H1 (cell line): ENCODE measurements around the gene MPND. TPM values are rescaled to one million over a fixed set of nuclear protein-coding genes. Genes with fewer than 3 reads are reported as not detected.

Experiments used
- CTCF ChIA-PET: fragments of 300-600 bp; sonication (Branson Sonifier 250); formaldehyde crosslinking; loops from one replicate; lab custom pipeline; 2021; ENCODE audit not compliant: partially characterized antibody; lab: Charles Lee
- POLR2A ChIA-PET: fragments of 300-600 bp; sonication (Branson Sonifier 250); formaldehyde crosslinking; loops from one replicate; lab custom pipeline; 2021; ENCODE audit warnings: inconsistent platforms; ENCODE audit not compliant: partially characterized antibody; lab: Charles Lee
- DNase-seq, 2 experiments: peaks; one replicate each; pipeline versions ENCODE4 v3.0.0 to v3.0.0-alpha.2; 2010 to 2022; ENCODE audit warnings: low spot score in 2 of 2, low read depth in 1 of 2, mixed read lengths in 1 of 2
- FAIRE-seq: peaks from 2 replicates; lab custom pipeline; 2011; peaks lifted over from hg19 to GRCh38; lab: Jason Lieb, UNC
- H2AFZ ChIP-seq: 2 replicates; pipeline ENCODE4 v1.8.1; 2012; ENCODE audit warnings: low read length, inconsistent platforms
- H2AK5ac ChIP-seq: 2 replicates; pipeline ENCODE4 v1.6.1; 2013; ENCODE audit warnings: low read depth, low read length
- H2BK120ac ChIP-seq: replicated peaks from 2 replicates; pipeline ENCODE3; 2013; ENCODE audit warnings: low read depth, low read length, inconsistent platforms
- H2BK12ac ChIP-seq: 2 replicates; pipeline ENCODE4 v1.6.1; 2013; ENCODE audit warnings: low read depth, low read length
- H2BK15ac ChIP-seq: 2 replicates; pipeline ENCODE4 v1.6.1; 2013; ENCODE audit warnings: low read length
- H2BK20ac ChIP-seq: 2 replicates; pipeline ENCODE4 v1.6.1; 2013; ENCODE audit warnings: low read length
- H2BK5ac ChIP-seq: 2 replicates; pipeline ENCODE4 v1.6.1; 2013; ENCODE audit warnings: low read depth, low read length
- H3K14ac ChIP-seq: 2 replicates; pipeline ENCODE4 v1.6.1; 2013; ENCODE audit warnings: inconsistent platforms; ENCODE audit not compliant: insufficient read length
- H3K18ac ChIP-seq: 2 replicates; pipeline ENCODE4 v1.6.1; 2013; ENCODE audit warnings: low read length; ENCODE audit errors: extremely low read depth
- H3K23ac ChIP-seq: 2 replicates; pipeline ENCODE4 v1.6.1; 2013; ENCODE audit warnings: inconsistent platforms; ENCODE audit not compliant: insufficient read length
- H3K23me2 ChIP-seq: 2 replicates; pipeline ENCODE4 v1.6.1; 2013; ENCODE audit warnings: low read depth, low read length
- H3K27ac ChIP-seq: 2 replicates; pipeline ENCODE4 v1.6.1; 2011; ENCODE audit warnings: low read depth, low read length, inconsistent platforms
- H3K27me3 ChIP-seq, 4 experiments: replicated peaks in 1 of 4; 1 replicate in 1 of 4; 2 replicates in 3 of 4; pipeline versions ENCODE4 v1.6.1 to v1.8.1; 2011 to 2013; ENCODE audit warnings: low read length in 3 of 4, mild to moderate bottlenecking in 3 of 4, inconsistent platforms in 2 of 4, mixed read lengths in 2 of 4, moderate library complexity in 1 of 4; ENCODE audit not compliant: control insufficient read depth in 3 of 4, insufficient read depth in 3 of 4; ENCODE audit errors: extremely low read depth in 1 of 4
- H3K36me3 ChIP-seq, 4 experiments: 2 replicates each; pipeline versions ENCODE4 v1.6.1 to v1.8.1; 2011 to 2013; ENCODE audit warnings: mild to moderate bottlenecking in 4 of 4, low read length in 3 of 4, moderate library complexity in 2 of 4, control low read depth in 1 of 4, inconsistent platforms in 1 of 4; ENCODE audit not compliant: insufficient read depth in 4 of 4, control insufficient read depth in 2 of 4
- H3K4ac ChIP-seq: replicated peaks from 2 replicates; pipeline ENCODE3; 2013; ENCODE audit warnings: low read length, low read depth, mixed read lengths, inconsistent platforms; ENCODE audit not compliant: insufficient read length
- H3K4me1 ChIP-seq, 4 experiments: replicated peaks in 1 of 4; 1 replicate in 1 of 4; 2 replicates in 3 of 4; pipeline versions ENCODE4 v1.6.1 to v1.8.1; 2011 to 2013; ENCODE audit warnings: low read length in 3 of 4, inconsistent platforms in 2 of 4, mixed read lengths in 1 of 4; ENCODE audit not compliant: insufficient read depth in 4 of 4, control insufficient read depth in 3 of 4
- H3K4me2 ChIP-seq, 2 experiments: 2 replicates each; pipeline versions ENCODE4 v1.6.1 to v1.8.1; 2011 to 2013; ENCODE audit warnings: low read depth in 2 of 2, low read length in 2 of 2, control low read depth in 1 of 2, inconsistent platforms in 1 of 2, mild to moderate bottlenecking in 1 of 2; ENCODE audit not compliant: insufficient read depth in 1 of 2
- H3K4me3 ChIP-seq, 4 experiments: fragments of 200-600, 300-600 bp in 1 of 4; sonication (generic), shearing (Covaris generic), sonication (Bioruptor Twin) in 1 of 4; 2 replicates each; pipeline versions ENCODE4 v1.5.1 to v1.8.1; 2011 to 2016; ENCODE audit warnings: low read length in 4 of 4, low read depth in 3 of 4, control low read depth in 2 of 4, inconsistent platforms in 2 of 4, mild to moderate bottlenecking in 2 of 4, mixed read lengths in 1 of 4, moderate library complexity in 1 of 4; ENCODE audit not compliant: insufficient read depth in 2 of 4; ENCODE audit errors: extremely low read depth in 1 of 4
- H3K56ac ChIP-seq: replicated peaks from 2 replicates; pipeline ENCODE3; 2013; ENCODE audit warnings: low read depth, mild to moderate bottlenecking, mixed read lengths, low read length, inconsistent platforms; ENCODE audit not compliant: insufficient read length
- H3K79me1 ChIP-seq: 2 replicates; pipeline ENCODE4 v1.6.1; 2013; ENCODE audit warnings: low read depth, low read length, control low read depth
- H3K79me2 ChIP-seq, 2 experiments: 2 replicates each; pipeline versions ENCODE4 v1.6.1 to v1.8.1; 2012 to 2013; ENCODE audit warnings: low read length in 2 of 2, mild to moderate bottlenecking in 2 of 2, inconsistent platforms in 1 of 2; ENCODE audit not compliant: insufficient read depth in 2 of 2, control insufficient read depth in 1 of 2
- H3K9ac ChIP-seq, 4 experiments: replicated peaks in 1 of 4; 1 replicate in 1 of 4; 2 replicates in 3 of 4; pipeline versions ENCODE4 v1.6.1 to v1.8.1; 2011 to 2013; ENCODE audit warnings: low read depth in 3 of 4, low read length in 3 of 4, control low read depth in 2 of 4, mild to moderate bottlenecking in 2 of 4, moderate library complexity in 2 of 4, inconsistent platforms in 1 of 4; ENCODE audit errors: extremely low read depth in 1 of 4
- H3K9me3 ChIP-seq, 2 experiments: 2 replicates each; pipeline versions ENCODE4 v1.6.1 to v1.8.1; 2012 to 2013; ENCODE audit warnings: mild to moderate bottlenecking in 2 of 2, moderate library complexity in 2 of 2, control low read depth in 1 of 2, inconsistent platforms in 1 of 2, low read depth in 1 of 2, low read length in 1 of 2, mixed read lengths in 1 of 2; ENCODE audit not compliant: insufficient read depth in 2 of 2
- H4K20me1 ChIP-seq, 2 experiments: replicated peaks in 1 of 2; 2 replicates each; pipeline versions ENCODE3 to v1.8.1; 2011 to 2013; ENCODE audit warnings: inconsistent platforms in 2 of 2, low read length in 2 of 2, mild to moderate bottlenecking in 1 of 2; ENCODE audit not compliant: insufficient read depth in 2 of 2, control insufficient read depth in 1 of 2
- H4K5ac ChIP-seq: 2 replicates; pipeline ENCODE4 v1.6.1; 2013; ENCODE audit warnings: low read length, low read depth, mixed read lengths, inconsistent platforms; ENCODE audit not compliant: insufficient read length
- H4K8ac ChIP-seq: 2 replicates; pipeline ENCODE4 v1.8.0; 2013; ENCODE audit warnings: mild to moderate bottlenecking, moderate library complexity, low read length, inconsistent platforms; ENCODE audit not compliant: insufficient read depth; ENCODE audit errors: extremely low read depth
- H4K91ac ChIP-seq: replicated peaks from 2 replicates; pipeline ENCODE3; 2013; ENCODE audit warnings: low read length, mixed read lengths, inconsistent platforms; ENCODE audit not compliant: insufficient read length
- POLR2AphosphoS5 ChIP-seq: IDR thresholded peaks from 2 replicates; pipeline ENCODE4 v1.6.1; 2011; ENCODE audit warnings: low read depth, low read length
- SP1 ChIP-seq: IDR thresholded peaks from 2 replicates; pipeline ENCODE4 v1.6.1; 2011; ENCODE audit warnings: low read depth, low read length
- USF2 ChIP-seq: IDR thresholded peaks from 2 replicates; pipeline ENCODE4 v1.6.1; 2011; ENCODE audit warnings: low read length, improper control_type of control experiment
- WGBS, 2 experiments: shearing (Covaris generic) in 1 of 2; methylation state at CpG; one replicate each; pipeline versions ENCODE4 v1.1.6 to v1.1.7; 2013 to 2015; ENCODE audit warnings: low lambda C conversion rate in 2 of 2, mixed read lengths in 2 of 2, inconsistent platforms in 1 of 2, low coverage in 1 of 2, missing lambda C conversion rate in 1 of 2; ENCODE audit not compliant: insufficient replicate concordance in 2 of 2, insufficient coverage in 1 of 2, insufficient read length in 1 of 2; ENCODE audit errors: extremely low coverage in 1 of 2, missing lambda C conversion rate in 1 of 2; 5-methylcytosine and 5-hydroxymethylcytosine counted together
- polyA plus RNA-seq, 7 experiments: library from polyadenylated mRNA; depleted of rRNA in 3 of 7; stranded (reverse) in 5 of 7; unstranded in 2 of 7; fragments of >200 nt in 5 of 7; fragments of 200-250 nt in 2 of 7; gene quantifications; 1 replicate in 5 of 7; 2 replicates in 1 of 7; 4 replicates in 1 of 7; pipeline versions ENCODE4 v1.2.1 to v1.2.3, GENCODE V29; 2011 to 2013; ENCODE audit warnings: missing spikeins in 2 of 7, mixed read lengths in 2 of 7
- total RNA-seq: library from RNA; stranded (reverse); fragmentation: NEBNext Ultra II Directional; extraction: Animal tissue kit (Norgen Biotek cat#: 25700); gene quantifications from 2 replicates; pipeline ENCODE4 v1.2.1, GENCODE V29; 2021

Gene MPND
- total and polyA plus RNA-seq, 2 of the 8 experiments (the other 6 are each of a cell fraction or from before 2014, with no cell fraction given), result 22.9 to 27.7 TPM

- H3K79me2 ChIP-seq, result no peaks in the 10 kb centered on the region
- H3K14ac ChIP-seq, result no peak overlapping the region
- H4K91ac ChIP-seq, result no peak overlapping the region
- H3K4me2 ChIP-seq, result no peak overlapping the region
- no peak overlapping the region for H3K56ac ChIP-seq
- peaks cover 4 to 11% of the 10 kb centered on the region in 2 experiments for H4K20me1 ChIP-seq
- FAIRE-seq (no peak), DNase-seq (no peak)
- no peak overlapping the region; the same call in 1 of the 2 replicates for H4K8ac ChIP-seq
- ChIA-PET POLR2A (interaction anchor here (0.6 to 7.4 kb wide), 11 partner anchors 9 to 560 kb away, joined by 3 to 86 read pairs (median 3); partner anchors contain the start of genes FSD1 and MPND), CTCF (interaction anchor here (0.6 to 8.2 kb wide), 12 partner anchors 9 to 266 kb away, joined by 3 to 71 read pairs (median 4); partner anchors contain the start of gene STAP2)
- no peaks in the 10 kb centered on the region for H3K79me1 ChIP-seq
- WGBS, 2 experiments, result 92% methylated on average over 30 of the region's 37 CpGs; no CpG with 5 or more reads in 1 of the 2 experiments
- no peak overlapping the region for H2AK5ac ChIP-seq
- no peak overlapping the region for H2BK12ac ChIP-seq
- H3K23ac ChIP-seq, result no peak overlapping the region
- H3K4me3 ChIP-seq, result no peak overlapping the region
- H2BK15ac ChIP-seq, result no peak overlapping the region
- H3K27me3 ChIP-seq, result no peaks in the 10 kb centered on the region
- H2BK20ac ChIP-seq, result no peak overlapping the region
- H3K4ac ChIP-seq, result no peak overlapping the region
- peaks cover under 1 to 27% (median 5%) of the 10 kb centered on the region in 4 experiments; a peak in 7 of 8 replicates for H3K36me3 ChIP-seq
- no peak overlapping the region for H2BK5ac ChIP-seq
- peaks cover 12% of the 10 kb centered on the region; the same call in 1 of the 2 replicates for H3K23me2 ChIP-seq
- no peak overlapping the region for H2BK120ac ChIP-seq
- H3K9ac ChIP-seq, result no peak overlapping the region
- no peak overlapping the region for H2AFZ ChIP-seq
- H3K4me1 ChIP-seq, result peaks cover 0 to 4% (median 2%) of the 10 kb centered on the region in 4 experiments; a peak in 4 of 7 replicates
- H3K27ac ChIP-seq, result no peak overlapping the region
- TF ChIP-seq SP1 (no peak), USF2 (no peak), POLR2AphosphoS5 (0 out of 2 replicates have a peak, but pooled peaks have one; percentile 11)
- no peak overlapping the region for H3K18ac ChIP-seq
- H3K9me3 ChIP-seq, result peaks cover 0 to 4% of the 10 kb centered on the region in 2 experiments; a peak in 2 of 4 replicates
- no peak overlapping the region for H4K5ac ChIP-seq
These were observed 20.3 kb upstream of the MPND start for GRCh38 chr19:4322942-4323665.
